T47D (cell line): ENCODE results near the gene RBMS3.

Experiments
- DNase-seq, 2 experiments: peaks; one replicate each; pipeline versions ENCODE4 v3.0.0 to v3.0.0-alpha.2; 2011 to 2012; ENCODE audit warnings: low read depth in 1 of 2, low spot score in 1 of 2
- JUND ChIP-seq: IDR thresholded peaks from 2 replicates; pipeline ENCODE4 v1.6.1; 2012; ENCODE audit warnings: low read depth
- in situ Hi-C: cut with HindIII; loops from 2 replicates; pipeline ENCODE4 v1.10.0; 2016; ENCODE audit warnings: low sequenced_read_pairs, low pct_unique_long_range_greater_than_20kb

RBMS3 gene

DNA sequence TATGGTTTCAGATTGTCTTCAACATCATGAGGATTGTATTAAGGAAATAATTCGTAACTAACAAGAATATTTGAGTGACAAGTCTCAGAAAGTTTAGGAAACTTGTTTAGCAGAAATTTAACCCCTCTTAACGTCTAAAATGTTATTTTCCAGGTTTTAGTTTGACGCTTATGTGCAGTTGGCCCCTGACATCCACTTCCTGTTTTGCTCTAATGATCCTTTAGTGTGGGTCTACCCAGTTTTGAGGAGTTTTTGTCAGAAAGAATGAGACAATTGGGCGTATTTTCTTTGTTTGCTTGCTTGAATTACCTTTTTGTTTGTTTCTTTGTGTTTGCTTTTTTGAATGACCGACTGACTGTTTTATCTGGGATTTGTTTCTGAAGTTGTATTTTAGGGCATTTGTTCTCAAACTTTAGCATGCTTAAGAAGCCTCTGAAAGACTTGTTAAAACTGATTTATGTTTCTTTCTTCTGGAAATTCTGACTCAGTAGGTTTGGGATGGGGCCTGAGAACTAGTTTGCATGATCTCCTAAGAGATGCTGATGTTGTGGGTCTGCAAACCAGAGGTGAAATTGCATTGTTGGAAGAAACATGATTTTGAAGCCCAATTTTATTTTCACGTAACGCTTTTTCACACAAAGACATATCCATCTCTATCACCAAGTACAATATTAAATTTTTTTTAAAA, 20.6 kb downstream of the RBMS3 start:
- TF ChIP-seq JUND: no peak
- no peak for DNase-seq
- in situ Hi-C loops: no loop called here

DNA sequence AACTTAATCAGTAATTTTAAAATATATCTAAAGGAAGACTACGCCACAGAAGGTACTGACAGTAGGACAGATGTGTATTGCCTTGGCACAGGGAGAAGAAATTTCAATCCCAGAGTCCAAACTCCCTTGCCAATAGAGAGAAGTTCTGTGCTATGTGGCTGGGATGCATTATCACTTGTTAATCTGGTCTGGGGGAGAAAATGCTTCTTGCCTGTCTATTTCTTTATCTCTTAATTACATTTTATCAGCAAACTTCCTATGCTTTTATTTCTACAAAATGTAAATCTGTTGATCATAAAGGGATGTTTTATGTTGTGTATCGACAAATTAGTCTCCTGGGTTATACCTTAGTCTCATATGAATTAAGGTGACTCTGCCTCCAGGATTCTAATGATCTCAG, 21.7 kb downstream of the RBMS3 start:
- DNase-seq: no peak
- no peak for TF ChIP-seq JUND
- in situ Hi-C loops: no loop called here

DNA sequence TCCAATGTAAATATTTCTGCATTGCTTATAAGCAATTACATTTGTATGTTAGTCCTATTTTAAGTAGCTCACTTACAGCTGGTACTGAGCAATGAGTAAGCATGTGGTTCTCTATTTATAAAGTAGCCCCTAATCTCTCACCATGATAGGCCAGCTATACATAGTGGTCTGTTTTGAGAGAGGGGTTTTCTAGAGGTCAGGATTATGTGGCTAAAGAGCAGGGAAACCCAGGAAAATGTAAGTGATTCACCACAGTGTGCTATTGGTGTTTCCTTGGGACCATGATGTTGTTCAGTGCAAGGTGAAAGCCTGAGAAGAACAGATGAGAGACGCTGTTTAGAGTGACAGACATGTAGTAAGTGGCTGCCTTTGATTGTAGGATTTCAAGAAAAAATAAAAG, 26.4 kb downstream of the RBMS3 start:
- no peak for TF ChIP-seq JUND
- in situ Hi-C loops: no loop called here
- no peak for DNase-seq

DNA sequence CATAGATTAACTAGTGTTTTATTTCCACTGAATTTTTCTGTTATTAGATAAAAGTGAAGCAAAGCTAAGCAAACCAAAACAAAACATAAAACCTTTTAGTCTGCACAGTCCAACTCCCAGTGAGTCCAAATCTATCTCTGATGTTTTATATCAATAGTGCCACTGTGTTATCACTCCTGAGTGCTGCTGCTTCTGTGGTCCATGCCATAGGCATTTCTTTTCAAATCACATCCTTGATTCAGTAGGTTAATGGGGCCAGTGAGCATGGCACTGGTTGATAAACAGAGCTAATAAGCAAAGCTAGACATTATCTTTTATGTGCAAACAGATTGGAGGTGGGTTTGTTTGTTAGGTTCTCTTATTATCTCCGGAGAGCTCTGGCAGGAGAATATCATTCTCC, 30.0 kb downstream of the RBMS3 start:
- DNase-seq: no peak
- in situ Hi-C loops: no loop called here
- TF ChIP-seq JUND: no peak

DNA sequence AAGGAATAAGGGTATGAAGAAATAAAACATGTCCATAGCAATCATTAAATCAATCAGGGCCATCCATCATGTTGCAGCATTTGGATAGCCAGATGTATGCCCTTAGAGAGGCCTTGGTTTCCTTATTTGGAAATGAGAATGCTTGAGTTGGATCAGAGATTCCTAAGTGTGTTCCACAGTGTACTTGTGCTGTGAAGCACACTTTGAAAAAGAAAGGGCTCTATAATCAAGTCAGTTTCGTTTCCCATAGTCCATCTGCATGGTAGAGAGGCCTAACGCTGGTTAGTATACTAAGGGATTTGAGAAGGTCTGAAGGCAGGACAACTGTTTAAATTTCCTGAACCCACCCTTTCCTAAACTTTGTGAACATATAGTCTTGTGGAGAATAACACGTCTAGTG, 30.9 kb downstream of the RBMS3 start:
- in situ Hi-C loops: no loop called here
- no peak for TF ChIP-seq JUND
- no peak for DNase-seq

GRCh38 chr3:29312395-29312794, 31.5 kb downstream of the RBMS3 start:
- no peak for TF ChIP-seq JUND
- no peak for DNase-seq
- in situ Hi-C loops: no loop called here

DNA sequence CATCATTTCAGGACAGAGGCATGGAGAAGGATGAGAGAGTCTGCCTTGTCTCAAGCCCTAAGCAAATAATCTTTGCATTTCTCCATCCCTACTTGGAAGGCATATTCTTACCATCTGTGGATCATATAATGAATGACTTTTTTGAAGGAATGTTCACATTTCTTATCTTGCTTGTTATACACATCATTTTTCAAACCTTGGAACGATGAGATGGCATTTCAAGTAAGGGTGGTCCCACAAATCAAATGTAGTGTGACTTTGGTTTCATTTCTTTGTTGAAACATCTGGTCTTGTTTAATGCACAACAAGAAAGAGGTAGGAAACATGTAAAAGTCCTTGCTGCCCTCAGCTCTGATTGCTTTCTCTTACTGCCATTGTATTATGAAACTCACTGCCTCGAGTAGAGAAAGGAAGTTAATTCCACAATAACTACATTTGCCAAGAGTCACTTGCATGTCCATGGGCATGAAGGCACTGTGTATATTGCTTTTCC, 32.1 kb downstream of the RBMS3 start:
- in situ Hi-C loops: no loop called here
- TF ChIP-seq JUND: no peak
- DNase-seq: no peak

GRCh38 chr3:29313981-29314726, 33.3 kb downstream of the RBMS3 start:
- DNase-seq: no peak
- TF ChIP-seq JUND: no peak
- in situ Hi-C loops: no loop called here

GRCh38 chr3:29314727-29315088, 33.8 kb downstream of the RBMS3 start:
- DNase-seq: no peak
- in situ Hi-C loops: no loop called here

DNA sequence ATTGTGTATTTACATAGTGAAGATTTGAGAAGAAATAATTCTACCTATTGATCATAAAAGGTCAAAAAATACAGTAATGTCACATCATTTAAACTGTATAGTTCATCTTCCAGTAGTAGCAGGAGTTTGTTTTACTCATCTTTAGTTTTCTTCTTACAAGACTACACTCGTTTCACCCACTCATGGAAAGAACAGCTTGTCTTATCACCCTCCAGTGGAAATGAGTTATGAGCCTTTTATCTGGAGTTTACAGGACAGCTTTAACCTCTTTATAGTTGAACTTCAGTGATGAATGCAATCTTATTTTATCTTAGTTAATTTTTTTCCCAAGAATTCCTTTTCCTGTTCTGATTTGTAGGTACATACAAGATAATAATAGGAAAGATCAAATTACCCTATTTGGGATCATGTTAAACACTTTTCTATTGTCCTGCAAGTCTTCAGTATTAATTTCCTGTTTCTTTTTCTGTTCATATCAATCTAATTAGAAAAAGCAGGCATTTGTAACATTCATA, 36.8 kb downstream of the RBMS3 start:
- in situ Hi-C loops: no loop called here
- no peak for TF ChIP-seq JUND
- no peak for DNase-seq

More at GRCh38 chr3:29314727-29315088, 33.8 kb downstream of the RBMS3 start:
- no peak for TF ChIP-seq JUND

- DNase-seq: no peak
- no peak for TF ChIP-seq JUND
- in situ Hi-C loops: no loop called here
Measured at GRCh38 chr3:29318251-29318650, 37.4 kb downstream of the RBMS3 start.

GRCh38 chr3:29319262-29319661, 38.4 kb downstream of the RBMS3 start:
- TF ChIP-seq JUND: no peak
- in situ Hi-C loops: no loop called here
- DNase-seq: no peak

DNA sequence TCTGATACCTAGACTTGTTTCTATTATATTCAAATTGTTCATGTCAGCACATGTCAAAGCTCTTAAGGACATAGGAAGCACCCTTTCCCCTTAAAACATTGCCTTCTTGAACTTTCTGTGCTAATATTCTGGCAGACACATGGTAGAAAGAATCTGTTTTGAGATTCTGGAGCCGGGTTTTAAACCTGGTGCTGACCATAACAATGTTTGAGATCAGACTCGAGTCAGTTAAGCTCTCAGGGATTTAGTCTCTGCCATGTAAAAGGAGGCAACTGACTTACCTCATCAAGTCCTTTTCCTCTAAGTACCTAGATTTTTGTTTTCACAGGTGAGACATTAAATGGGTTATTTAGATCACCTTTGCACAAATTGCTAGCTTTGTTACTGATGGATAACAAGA, 38.9 kb downstream of the RBMS3 start:
- DNase-seq: no peak
- in situ Hi-C loops: no loop called here
- TF ChIP-seq JUND: no peak
